HepG2 (cell line): ENCODE data around the gene TCF3. TPM values are rescaled to one million over a fixed set of nuclear protein-coding genes. Genes with fewer than 3 reads are reported as not detected.

ENCODE experiments used
- GFI1 ChIP-seq: sonication (generic); formaldehyde crosslinking; IDR thresholded peaks from 2 replicates; pipeline ENCODE4 v1.5.0; 2020; ENCODE audit warnings: missing genetic modification reagents, mild to moderate bottlenecking, borderline replicate concordance
- HHEX ChIP-seq: IDR thresholded peaks from 2 replicates; pipeline ENCODE4 v1.6.1; 2016; ENCODE audit warnings: control low read depth
- KDM6A ChIP-seq: IDR thresholded peaks from 2 replicates; pipeline ENCODE4 v1.6.1; 2016; ENCODE audit warnings: low read depth
- KMT2A ChIP-seq: sonication (generic); formaldehyde crosslinking; IDR thresholded peaks from 2 replicates; pipeline ENCODE4 v1.4.0; 2020; ENCODE audit warnings: missing genetic modification reagents
- MXD4 ChIP-seq: IDR thresholded peaks from 2 replicates; pipeline ENCODE4 v1.6.1; 2016; ENCODE audit warnings: mild to moderate bottlenecking, missing biosample characterization, missing genetic modification reagents
- NRL ChIP-seq: sonication (generic); formaldehyde crosslinking; IDR thresholded peaks from 2 replicates; pipeline ENCODE4 v1.5.0; 2020; ENCODE audit warnings: missing genetic modification reagents, mild to moderate bottlenecking, moderate library complexity, borderline replicate concordance
- POGZ ChIP-seq: sonication (generic); formaldehyde crosslinking; IDR thresholded peaks from 2 replicates; pipeline ENCODE4 v1.4.0; 2020; ENCODE audit warnings: mild to moderate bottlenecking, missing genetic modification reagents
- RBM22 ChIP-seq: fragments of 200-400 bp; formaldehyde crosslinking; optimal IDR thresholded peaks from 2 replicates; pipeline ENCODE3; 2017; ENCODE audit warnings: mild to moderate bottlenecking, low read length, moderate library complexity
- SRY ChIP-seq: sonication (generic); formaldehyde crosslinking; IDR thresholded peaks from 2 replicates; pipeline ENCODE4 v1.8.0; 2022; ENCODE audit warnings: mild to moderate bottlenecking, missing genetic modification reagents
- ZNF121 ChIP-seq: sonication (generic); formaldehyde crosslinking; IDR thresholded peaks from 2 replicates; pipeline ENCODE4 v1.5.0; 2020; ENCODE audit warnings: mild to moderate bottlenecking, missing genetic modification reagents
- ZNF256 ChIP-seq: sonication (generic); formaldehyde crosslinking; conservative IDR thresholded peaks from 2 replicates; pipeline ENCODE4 v1.4.0; 2020; ENCODE audit warnings: missing genetic modification reagents
- ZNF468 ChIP-seq: sonication (generic); formaldehyde crosslinking; IDR thresholded peaks from 2 replicates; pipeline ENCODE4 v1.8.0; 2022; ENCODE audit warnings: mild to moderate bottlenecking, moderate library complexity, missing genetic modification reagents
- ZNF740 ChIP-seq: sonication (generic); formaldehyde crosslinking; IDR thresholded peaks from 2 replicates; pipeline ENCODE4 v1.4.0; 2020; ENCODE audit warnings: missing genetic modification reagents
- polyA plus RNA-seq, 8 experiments: library from polyadenylated mRNA; depleted of rRNA in 3 of 8; stranded (reverse) in 7 of 8; unstranded in 1 of 8; fragments of >200 nt; fragmentation: Illumina TruSeq in 4 of 8; extraction: Trizol in 4 of 8; gene quantifications; 2 replicates each; pipeline versions ENCODE4 v1.2.1 to v1.2.3, GENCODE V29; 2011 to 2016; ENCODE audit warnings: low read depth in 4 of 8, missing spikeins in 1 of 8, mixed read lengths in 1 of 8; ENCODE audit not compliant: insufficient read depth in 1 of 8
- total RNA-seq, 5 experiments: library from RNA; depleted of rRNA; stranded (reverse); fragments of >200 nt; fragmentation: Illumina TruSeq; extraction: Trizol; gene quantifications; 2 replicates each; pipeline ENCODE4 v1.2.3, GENCODE V29; 2016; ENCODE audit warnings: low read depth in 1 of 5
- TF ChIP-seq, protein P1 (sequence below), 2 experiments: sonication (generic) in 1 of 2; formaldehyde crosslinking in 1 of 2; IDR thresholded peaks; 2 replicates each; pipeline versions ENCODE4 v1.6.1 to v1.9.0; 2014 to 2022; ENCODE audit warnings: antibody characterized with exemption in 1 of 2, borderline replicate concordance in 1 of 2, inconsistent platforms in 1 of 2, low read depth in 1 of 2, missing genetic modification reagents in 1 of 2
- TF ChIP-seq, protein P2 (sequence below): sonication (generic); formaldehyde crosslinking; conservative IDR thresholded peaks from 2 replicates; pipeline ENCODE4 v1.8.0; 2022; ENCODE audit warnings: mild to moderate bottlenecking, moderate library complexity, missing genetic modification reagents
- TF ChIP-seq, protein P3 (sequence below): sonication (generic); formaldehyde crosslinking; IDR thresholded peaks from 2 replicates; pipeline ENCODE4 v1.4.0; 2020; ENCODE audit warnings: mild to moderate bottlenecking, missing genetic modification reagents
- TF ChIP-seq, protein P4 (sequence below): sonication (generic); formaldehyde crosslinking; IDR thresholded peaks from 2 replicates; pipeline ENCODE4 v1.8.1; 2023; ENCODE audit warnings: missing genetic modification reagents, inconsistent platforms, borderline replicate concordance

The TCF3 gene
- total and polyA plus RNA-seq, 2 of the 13 experiments (the other 11 are each of a cell fraction or from before 2014, with no cell fraction given) = 51.4 to 53.2 TPM

GRCh38 chr19:1590641-1591397 lies 61.6 kb downstream of the TCF3 start (continued):
- TF ChIP-seq, protein P1, sequence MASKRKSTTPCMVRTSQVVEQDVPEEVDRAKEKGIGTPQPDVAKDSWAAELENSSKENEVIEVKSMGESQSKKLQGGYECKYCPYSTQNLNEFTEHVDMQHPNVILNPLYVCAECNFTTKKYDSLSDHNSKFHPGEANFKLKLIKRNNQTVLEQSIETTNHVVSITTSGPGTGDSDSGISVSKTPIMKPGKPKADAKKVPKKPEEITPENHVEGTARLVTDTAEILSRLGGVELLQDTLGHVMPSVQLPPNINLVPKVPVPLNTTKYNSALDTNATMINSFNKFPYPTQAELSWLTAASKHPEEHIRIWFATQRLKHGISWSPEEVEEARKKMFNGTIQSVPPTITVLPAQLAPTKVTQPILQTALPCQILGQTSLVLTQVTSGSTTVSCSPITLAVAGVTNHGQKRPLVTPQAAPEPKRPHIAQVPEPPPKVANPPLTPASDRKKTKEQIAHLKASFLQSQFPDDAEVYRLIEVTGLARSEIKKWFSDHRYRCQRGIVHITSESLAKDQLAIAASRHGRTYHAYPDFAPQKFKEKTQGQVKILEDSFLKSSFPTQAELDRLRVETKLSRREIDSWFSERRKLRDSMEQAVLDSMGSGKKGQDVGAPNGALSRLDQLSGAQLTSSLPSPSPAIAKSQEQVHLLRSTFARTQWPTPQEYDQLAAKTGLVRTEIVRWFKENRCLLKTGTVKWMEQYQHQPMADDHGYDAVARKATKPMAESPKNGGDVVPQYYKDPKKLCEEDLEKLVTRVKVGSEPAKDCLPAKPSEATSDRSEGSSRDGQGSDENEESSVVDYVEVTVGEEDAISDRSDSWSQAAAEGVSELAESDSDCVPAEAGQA (IDR thresholded peaks at IDR 0.05; ENCODE audit: low read depth) = no peak
- TF ChIP-seq, protein P1 (CRISPR knock-in tag; IDR thresholded peaks at IDR 0.05; ENCODE audit: borderline replicate concordance) = no peak
- TF ChIP-seq ZNF740 (CRISPR knock-in tag) (peak; percentile 71; the same call in 1 of the 2 replicates), HHEX (CRISPR knock-in tag) (no peak), ZNF256 (CRISPR knock-in tag) (0 out of 2 replicates have a peak, but pooled peaks have one; percentile 32), RBM22 (no peak), GFI1 (CRISPR knock-in tag) (0 out of 2 replicates have a peak, but pooled peaks have one; percentile 56), MXD4 (no peak), SRY (0 out of 2 replicates have a peak, but pooled peaks have one; percentile 40), KMT2A (CRISPR knock-in tag) (no peak), ZNF121 (CRISPR knock-in tag) (no peak), POGZ (0 out of 2 replicates have a peak, but pooled peaks have one; percentile 30), NRL (CRISPR knock-in tag) (peak; percentile 65; the same call in 1 of the 2 replicates), ZNF468 (CRISPR knock-in tag) (no peak), KDM6A (CRISPR knock-in tag) (no peak)
- TF ChIP-seq, protein P2, sequence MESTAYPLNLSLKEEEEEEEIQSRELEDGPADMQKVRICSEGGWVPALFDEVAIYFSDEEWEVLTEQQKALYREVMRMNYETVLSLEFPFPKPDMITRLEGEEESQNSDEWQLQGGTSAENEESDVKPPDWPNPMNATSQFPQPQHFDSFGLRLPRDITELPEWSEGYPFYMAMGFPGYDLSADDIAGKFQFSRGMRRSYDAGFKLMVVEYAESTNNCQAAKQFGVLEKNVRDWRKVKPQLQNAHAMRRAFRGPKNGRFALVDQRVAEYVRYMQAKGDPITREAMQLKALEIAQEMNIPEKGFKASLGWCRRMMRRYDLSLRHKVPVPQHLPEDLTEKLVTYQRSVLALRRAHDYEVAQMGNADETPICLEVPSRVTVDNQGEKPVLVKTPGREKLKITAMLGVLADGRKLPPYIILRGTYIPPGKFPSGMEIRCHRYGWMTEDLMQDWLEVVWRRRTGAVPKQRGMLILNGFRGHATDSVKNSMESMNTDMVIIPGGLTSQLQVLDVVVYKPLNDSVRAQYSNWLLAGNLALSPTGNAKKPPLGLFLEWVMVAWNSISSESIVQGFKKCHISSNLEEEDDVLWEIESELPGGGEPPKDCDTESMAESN (CRISPR knock-in tag) = peak; percentile 62; the same call in 1 of the 2 replicates
- TF ChIP-seq, protein P3, sequence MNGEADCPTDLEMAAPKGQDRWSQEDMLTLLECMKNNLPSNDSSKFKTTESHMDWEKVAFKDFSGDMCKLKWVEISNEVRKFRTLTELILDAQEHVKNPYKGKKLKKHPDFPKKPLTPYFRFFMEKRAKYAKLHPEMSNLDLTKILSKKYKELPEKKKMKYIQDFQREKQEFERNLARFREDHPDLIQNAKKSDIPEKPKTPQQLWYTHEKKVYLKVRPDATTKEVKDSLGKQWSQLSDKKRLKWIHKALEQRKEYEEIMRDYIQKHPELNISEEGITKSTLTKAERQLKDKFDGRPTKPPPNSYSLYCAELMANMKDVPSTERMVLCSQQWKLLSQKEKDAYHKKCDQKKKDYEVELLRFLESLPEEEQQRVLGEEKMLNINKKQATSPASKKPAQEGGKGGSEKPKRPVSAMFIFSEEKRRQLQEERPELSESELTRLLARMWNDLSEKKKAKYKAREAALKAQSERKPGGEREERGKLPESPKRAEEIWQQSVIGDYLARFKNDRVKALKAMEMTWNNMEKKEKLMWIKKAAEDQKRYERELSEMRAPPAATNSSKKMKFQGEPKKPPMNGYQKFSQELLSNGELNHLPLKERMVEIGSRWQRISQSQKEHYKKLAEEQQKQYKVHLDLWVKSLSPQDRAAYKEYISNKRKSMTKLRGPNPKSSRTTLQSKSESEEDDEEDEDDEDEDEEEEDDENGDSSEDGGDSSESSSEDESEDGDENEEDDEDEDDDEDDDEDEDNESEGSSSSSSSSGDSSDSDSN = peak; percentile 38
- TF ChIP-seq, protein P4, sequence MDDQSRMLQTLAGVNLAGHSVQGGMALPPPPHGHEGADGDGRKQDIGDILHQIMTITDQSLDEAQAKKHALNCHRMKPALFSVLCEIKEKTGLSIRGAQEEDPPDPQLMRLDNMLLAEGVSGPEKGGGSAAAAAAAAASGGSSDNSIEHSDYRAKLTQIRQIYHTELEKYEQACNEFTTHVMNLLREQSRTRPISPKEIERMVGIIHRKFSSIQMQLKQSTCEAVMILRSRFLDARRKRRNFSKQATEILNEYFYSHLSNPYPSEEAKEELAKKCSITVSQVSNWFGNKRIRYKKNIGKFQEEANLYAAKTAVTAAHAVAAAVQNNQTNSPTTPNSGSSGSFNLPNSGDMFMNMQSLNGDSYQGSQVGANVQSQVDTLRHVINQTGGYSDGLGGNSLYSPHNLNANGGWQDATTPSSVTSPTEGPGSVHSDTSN (CRISPR knock-in tag) = no peak
